ENCODE data around the gene MARCHF11.

The MARCHF11 gene

DNA sequence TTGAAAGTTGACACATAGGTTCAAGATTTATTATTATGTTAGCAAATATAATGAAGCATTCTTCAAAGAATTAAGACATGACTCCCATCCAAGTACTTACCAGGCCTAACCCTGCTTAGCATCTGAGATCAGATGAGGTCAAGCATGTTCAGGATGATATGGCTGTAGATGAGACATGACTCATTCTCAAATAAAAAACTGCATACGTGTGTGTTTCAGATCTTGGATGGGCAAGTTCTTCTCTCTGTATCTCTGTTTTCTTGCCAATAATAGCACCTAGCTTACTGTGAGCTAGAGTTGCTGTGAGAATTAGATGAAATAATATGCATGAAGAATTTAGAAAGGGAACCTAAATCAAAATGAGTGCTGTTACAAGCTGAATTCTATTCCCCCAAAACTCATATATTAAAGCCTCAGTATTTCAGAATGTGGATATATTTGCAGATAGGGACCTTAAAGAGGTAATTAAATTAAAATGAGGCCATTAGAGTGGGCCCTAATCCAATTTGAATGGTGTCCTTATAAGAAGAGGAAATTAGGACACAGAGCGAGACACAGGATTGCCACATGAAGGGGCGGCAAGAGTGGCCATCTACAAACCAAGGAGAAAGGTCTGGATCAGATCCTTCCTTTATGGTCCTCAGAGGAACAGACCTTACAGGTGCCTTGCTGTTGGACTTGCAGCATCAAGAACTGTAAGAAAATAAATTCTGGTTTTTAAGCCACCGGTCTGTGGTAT, 146.2 kb downstream of the MARCHF11 start:
- H3K4me3 ChIP-seq (replicated peaks in 1 of 2; ENCODE audit: low read depth in 2 of 2, low read length in 2 of 2): no peak overlapping the region
- TF ChIP-seq, protein P1, sequence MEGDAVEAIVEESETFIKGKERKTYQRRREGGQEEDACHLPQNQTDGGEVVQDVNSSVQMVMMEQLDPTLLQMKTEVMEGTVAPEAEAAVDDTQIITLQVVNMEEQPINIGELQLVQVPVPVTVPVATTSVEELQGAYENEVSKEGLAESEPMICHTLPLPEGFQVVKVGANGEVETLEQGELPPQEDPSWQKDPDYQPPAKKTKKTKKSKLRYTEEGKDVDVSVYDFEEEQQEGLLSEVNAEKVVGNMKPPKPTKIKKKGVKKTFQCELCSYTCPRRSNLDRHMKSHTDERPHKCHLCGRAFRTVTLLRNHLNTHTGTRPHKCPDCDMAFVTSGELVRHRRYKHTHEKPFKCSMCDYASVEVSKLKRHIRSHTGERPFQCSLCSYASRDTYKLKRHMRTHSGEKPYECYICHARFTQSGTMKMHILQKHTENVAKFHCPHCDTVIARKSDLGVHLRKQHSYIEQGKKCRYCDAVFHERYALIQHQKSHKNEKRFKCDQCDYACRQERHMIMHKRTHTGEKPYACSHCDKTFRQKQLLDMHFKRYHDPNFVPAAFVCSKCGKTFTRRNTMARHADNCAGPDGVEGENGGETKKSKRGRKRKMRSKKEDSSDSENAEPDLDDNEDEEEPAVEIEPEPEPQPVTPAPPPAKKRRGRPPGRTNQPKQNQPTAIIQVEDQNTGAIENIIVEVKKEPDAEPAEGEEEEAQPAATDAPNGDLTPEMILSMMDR (IDR thresholded peaks at IDR 0.05; ENCODE audit: low read depth, low read length): no peak
- no peak for DNase-seq (ENCODE audit: low read depth in 2 of 2)

DNA sequence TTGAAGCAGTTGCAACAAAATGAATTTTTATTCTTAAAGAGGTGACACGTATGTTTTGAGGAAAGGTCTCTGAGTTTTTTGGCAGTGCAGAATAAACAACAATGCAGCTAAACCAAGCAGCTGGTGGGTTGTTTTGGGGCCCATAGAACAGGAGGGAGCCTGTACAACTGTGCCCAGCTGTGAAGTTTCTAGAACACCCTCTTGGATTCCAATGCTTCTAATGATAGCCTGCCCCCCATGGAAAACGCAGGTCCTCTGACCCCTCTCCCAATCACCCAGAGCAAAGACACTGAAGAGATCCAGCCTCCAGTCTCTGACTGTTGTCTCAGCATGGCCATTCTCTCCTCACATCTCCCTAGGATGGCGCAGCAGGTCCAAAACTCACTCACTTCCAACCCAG, 150.9 kb downstream of the MARCHF11 start:
- no peak overlapping the region for H3K4me3 ChIP-seq (replicated peaks in 1 of 2; ENCODE audit: low read depth in 2 of 2, low read length in 2 of 2)
- TF ChIP-seq, protein P1 (IDR thresholded peaks at IDR 0.05; ENCODE audit: low read depth, low read length): no peak
- DNase-seq (ENCODE audit: low read depth in 2 of 2): no peak

DNA sequence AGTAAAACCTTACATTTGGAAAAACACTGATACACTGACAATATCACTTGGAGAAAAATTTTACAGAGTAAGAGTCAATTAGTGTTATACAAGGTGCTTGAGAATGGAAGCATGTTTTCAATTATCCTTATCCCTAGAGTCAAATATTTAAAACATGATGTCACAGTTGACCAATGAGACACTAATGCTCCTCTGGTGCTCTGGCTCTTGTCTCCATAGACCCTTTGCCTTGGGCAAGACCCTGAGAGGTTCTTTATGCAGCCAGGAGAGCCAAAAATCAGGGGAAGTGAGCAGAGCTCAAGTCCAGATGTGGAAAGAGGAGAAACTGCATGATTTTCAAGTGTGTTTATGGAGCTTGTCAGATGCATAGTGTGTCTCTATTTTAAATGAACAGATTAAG, 153.9 kb downstream of the MARCHF11 start:
- TF ChIP-seq, protein P1 (IDR thresholded peaks at IDR 0.05; ENCODE audit: low read depth, low read length): no peak
- no peak overlapping the region for H3K4me3 ChIP-seq (replicated peaks in 1 of 2; ENCODE audit: low read depth in 2 of 2, low read length in 2 of 2)
- DNase-seq (ENCODE audit: low read depth in 2 of 2): no peak

DNA sequence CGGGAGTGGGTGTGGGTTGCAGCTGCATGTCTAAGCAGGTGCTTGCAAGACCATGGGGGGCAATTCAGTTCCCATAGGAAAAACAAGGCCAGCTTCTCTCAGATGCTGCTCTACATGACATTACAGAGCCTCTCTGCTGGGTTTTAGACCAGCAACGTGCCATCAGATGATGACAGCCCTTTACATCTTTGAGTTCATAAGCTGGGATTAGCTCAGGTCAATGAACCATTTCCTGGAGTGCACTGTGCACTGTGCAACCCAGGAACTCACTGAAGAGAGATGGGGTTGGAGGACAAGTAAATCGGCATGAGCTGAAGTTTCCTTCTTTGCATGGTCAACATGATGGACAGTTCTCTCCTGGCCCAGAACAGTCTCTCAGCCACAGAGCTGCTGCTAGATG, 160.6 kb downstream of the MARCHF11 start:
- DNase-seq (ENCODE audit: low read depth in 2 of 2): no peak
- TF ChIP-seq, protein P1 (IDR thresholded peaks at IDR 0.05; ENCODE audit: low read depth, low read length): no peak
- H3K4me3 ChIP-seq (replicated peaks in 1 of 2; ENCODE audit: low read depth in 2 of 2, low read length in 2 of 2): no peak overlapping the region

DNA sequence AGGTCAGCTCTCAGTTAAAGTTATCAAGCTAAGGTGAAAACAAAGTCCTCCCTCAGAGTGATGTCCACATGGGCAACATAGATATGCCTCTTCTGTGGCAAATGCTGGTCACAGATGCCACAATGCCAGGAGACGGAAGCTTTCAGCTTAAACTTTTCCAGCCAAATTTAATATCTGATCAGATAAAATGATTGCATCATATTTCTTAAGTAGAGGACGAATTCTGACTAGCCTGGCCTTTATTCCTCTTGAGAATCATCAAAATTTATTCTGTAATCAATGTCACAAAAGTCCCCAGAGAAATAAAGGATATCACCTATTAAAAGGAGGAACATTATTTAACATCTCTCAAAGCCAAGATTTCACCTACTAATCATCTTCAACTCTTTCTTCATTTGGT, 161.9 kb downstream of the MARCHF11 start:
- H3K4me3 ChIP-seq (replicated peaks in 1 of 2; ENCODE audit: low read depth in 2 of 2, low read length in 2 of 2): no peak overlapping the region
- TF ChIP-seq, protein P1 (IDR thresholded peaks at IDR 0.05; ENCODE audit: low read depth, low read length): no peak
- DNase-seq (ENCODE audit: low read depth in 2 of 2): no peak
